Measurements from ENCODE around the gene TRRAP. TPM values are rescaled to one million over a fixed set of nuclear protein-coding genes. Genes with fewer than 3 reads are reported as not detected.
A peak's percentile ranks its signal among the peaks of the same experiment; 100 is the strongest.

TRRAP gene
- 26.1 and 34.6 TPM in 2 replicates for total RNA-seq (2014; rRNA removed; shearing (Covaris generic); ENCODE audit: low replicate concordance)

- no peaks in the 10 kb centered on the region for H3K27me3 ChIP-seq (ENCODE audit: low read length)
- peak within 1 kb of the TSS; percentile 99 for H3K4me3 ChIP-seq (ENCODE audit: low read length)
- peak within 1 kb of the TSS; percentile 74 for H3K27ac ChIP-seq (ENCODE audit: low read length)
- DNase-seq = peak; percentile 88
- H3K9me3 ChIP-seq (ENCODE audit: low read length) = no peaks in the 10 kb centered on the region
- H3K79me2 ChIP-seq (ENCODE audit: low read length) = peaks cover 41% of the 10 kb centered on the region
- H3K4me1 ChIP-seq (ENCODE audit: low read length) = peaks cover 13% of the 10 kb centered on the region
- peaks cover 22% of the 10 kb centered on the region for H4K20me1 ChIP-seq (ENCODE audit: insufficient read depth, low read depth, low read length)
- H3K9me2 ChIP-seq (replicated peaks; ENCODE audit: insufficient read depth, low read length) = no peaks in the 10 kb centered on the region
- H3K4me2 ChIP-seq (ENCODE audit: low read depth, low read length, poor library complexity, severe bottlenecking) = peak within 1 kb of the TSS; percentile 78
- H2AFZ ChIP-seq (ENCODE audit: low read length) = peak within 1 kb of the TSS; percentile 69; the same call in 1 of the 2 replicates
- H3K9ac ChIP-seq (ENCODE audit: low read length) = peak within 1 kb of the TSS; percentile 99
- H3K36me3 ChIP-seq (ENCODE audit: insufficient read depth, low read length) = peaks cover 27% of the 10 kb centered on the region; the same call in 1 of the 2 replicates
Measured at GRCh38 chr7:98878365-98879197, at the start of gene TRRAP. Gene TRRAP, plus strand, starts transcription at chr7:98878532. Its CDS starts 2,619 bp downstream, at chr7:98881151.

- Histone ChIP-seq H3K9me2 (replicated peaks; ENCODE audit: insufficient read depth, low read length) (no peaks in the 10 kb centered on the region), H3K4me2 (ENCODE audit: low read depth, low read length, poor library complexity, severe bottlenecking) (no peak overlapping the region), H3K79me2 (ENCODE audit: low read length) (no peaks in the 10 kb centered on the region), H3K4me3 (ENCODE audit: low read length) (no peak overlapping the region), H3K9ac (ENCODE audit: low read length) (no peak overlapping the region), H3K36me3 (ENCODE audit: insufficient read depth, low read length) (no peaks in the 10 kb centered on the region), H3K27me3 (ENCODE audit: low read length) (no peaks in the 10 kb centered on the region), H4K20me1 (ENCODE audit: insufficient read depth, low read depth, low read length) (no peaks in the 10 kb centered on the region), H3K9me3 (ENCODE audit: low read length) (no peaks in the 10 kb centered on the region), H3K4me1 (ENCODE audit: low read length) (no peaks in the 10 kb centered on the region), H2AFZ (ENCODE audit: low read length) (no peak overlapping the region), H3K27ac (ENCODE audit: low read length) (no peak overlapping the region)
- no peak for DNase-seq
Measured at GRCh38 chr7:98830972-98831548, 47.3 kb upstream of the TRRAP start.

- no peak overlapping the region for H3K4me3 ChIP-seq (ENCODE audit: low read length)
- no peaks in the 10 kb centered on the region for H3K4me1 ChIP-seq (ENCODE audit: low read length)
- DNase-seq = peak; percentile 80
Measured at GRCh38 chr7:98831641-98832221, 46.6 kb upstream of the TRRAP start.

GRCh38 chr7:98833022-98833421 lies 45.3 kb upstream of the TRRAP start:
- H3K9me2 ChIP-seq (replicated peaks; ENCODE audit: insufficient read depth, low read length) = no peaks in the 10 kb centered on the region
- H4K20me1 ChIP-seq (ENCODE audit: insufficient read depth, low read depth, low read length) = no peaks in the 10 kb centered on the region
- no peaks in the 10 kb centered on the region for H3K36me3 ChIP-seq (ENCODE audit: insufficient read depth, low read length)
- H3K4me1 ChIP-seq (ENCODE audit: low read length) = no peaks in the 10 kb centered on the region
- H3K27me3 ChIP-seq (ENCODE audit: low read length) = no peaks in the 10 kb centered on the region
- H3K79me2 ChIP-seq (ENCODE audit: low read length) = no peaks in the 10 kb centered on the region
- no peak overlapping the region for H3K9ac ChIP-seq (ENCODE audit: low read length)
- no peak overlapping the region for H2AFZ ChIP-seq (ENCODE audit: low read length)
- H3K4me3 ChIP-seq (ENCODE audit: low read length) = no peak overlapping the region
- no peak overlapping the region for H3K4me2 ChIP-seq (ENCODE audit: low read depth, low read length, poor library complexity, severe bottlenecking)
- DNase-seq = no peak
- no peaks in the 10 kb centered on the region for H3K9me3 ChIP-seq (ENCODE audit: low read length)
- no peak overlapping the region for H3K27ac ChIP-seq (ENCODE audit: low read length)

More at GRCh38 chr7:98831641-98832221, 46.6 kb upstream of the TRRAP start:
- Histone ChIP-seq H2AFZ (ENCODE audit: low read length) (no peak overlapping the region), H3K4me2 (ENCODE audit: low read depth, low read length, poor library complexity, severe bottlenecking) (no peak overlapping the region), H3K27ac (ENCODE audit: low read length) (no peak overlapping the region), H3K9ac (ENCODE audit: low read length) (no peak overlapping the region), H3K9me3 (ENCODE audit: low read length) (no peaks in the 10 kb centered on the region), H3K27me3 (ENCODE audit: low read length) (no peaks in the 10 kb centered on the region), H3K79me2 (ENCODE audit: low read length) (no peaks in the 10 kb centered on the region), H3K9me2 (replicated peaks; ENCODE audit: insufficient read depth, low read length) (no peaks in the 10 kb centered on the region), H4K20me1 (ENCODE audit: insufficient read depth, low read depth, low read length) (no peaks in the 10 kb centered on the region), H3K36me3 (ENCODE audit: insufficient read depth, low read length) (no peaks in the 10 kb centered on the region)

- H3K4me2 ChIP-seq (ENCODE audit: low read depth, low read length, poor library complexity, severe bottlenecking) = no peak overlapping the region
- H2AFZ ChIP-seq (ENCODE audit: low read length) = no peak overlapping the region
- no peak overlapping the region for H3K9ac ChIP-seq (ENCODE audit: low read length)
- H3K4me1 ChIP-seq (ENCODE audit: low read length) = no peaks in the 10 kb centered on the region
- H3K27me3 ChIP-seq (ENCODE audit: low read length) = no peaks in the 10 kb centered on the region
- H4K20me1 ChIP-seq (ENCODE audit: insufficient read depth, low read depth, low read length) = no peaks in the 10 kb centered on the region
- H3K79me2 ChIP-seq (ENCODE audit: low read length) = no peaks in the 10 kb centered on the region
- no peaks in the 10 kb centered on the region for H3K36me3 ChIP-seq (ENCODE audit: insufficient read depth, low read length)
- peak; percentile 9 for DNase-seq
- H3K9me2 ChIP-seq (replicated peaks; ENCODE audit: insufficient read depth, low read length) = no peaks in the 10 kb centered on the region
- no peak overlapping the region for H3K27ac ChIP-seq (ENCODE audit: low read length)
- H3K9me3 ChIP-seq (ENCODE audit: low read length) = no peaks in the 10 kb centered on the region
- H3K4me3 ChIP-seq (ENCODE audit: low read length) = no peak overlapping the region
Measured at GRCh38 chr7:98834949-98835348, 43.4 kb upstream of the TRRAP start.

GRCh38 chr7:98836811-98837629 lies 41.3 kb upstream of the TRRAP start:
- Histone ChIP-seq H3K4me1 (ENCODE audit: low read length) (peaks cover 11% of the 10 kb centered on the region), H2AFZ (ENCODE audit: low read length) (no peak overlapping the region), H3K36me3 (ENCODE audit: insufficient read depth, low read length) (no peaks in the 10 kb centered on the region), H3K27ac (ENCODE audit: low read length) (no peak overlapping the region), H3K4me2 (ENCODE audit: low read depth, low read length, poor library complexity, severe bottlenecking) (no peak overlapping the region), H3K79me2 (ENCODE audit: low read length) (no peaks in the 10 kb centered on the region), H3K9me2 (replicated peaks; ENCODE audit: insufficient read depth, low read length) (no peaks in the 10 kb centered on the region), H3K9ac (ENCODE audit: low read length) (no peak overlapping the region), H3K4me3 (ENCODE audit: low read length) (no peak overlapping the region), H3K27me3 (ENCODE audit: low read length) (no peaks in the 10 kb centered on the region), H4K20me1 (ENCODE audit: insufficient read depth, low read depth, low read length) (no peaks in the 10 kb centered on the region), H3K9me3 (ENCODE audit: low read length) (no peaks in the 10 kb centered on the region)
- peak; percentile 82 for DNase-seq

GRCh38 chr7:98837630-98837972 lies 40.7 kb upstream of the TRRAP start:
- peaks cover 11% of the 10 kb centered on the region for H3K4me1 ChIP-seq (ENCODE audit: low read length)
- H3K27me3 ChIP-seq (ENCODE audit: low read length) = no peaks in the 10 kb centered on the region
- no peaks in the 10 kb centered on the region for H3K79me2 ChIP-seq (ENCODE audit: low read length)
- no peaks in the 10 kb centered on the region for H3K36me3 ChIP-seq (ENCODE audit: insufficient read depth, low read length)
- H3K27ac ChIP-seq (ENCODE audit: low read length) = no peak overlapping the region
- no peak overlapping the region for H2AFZ ChIP-seq (ENCODE audit: low read length)
- H3K9me3 ChIP-seq (ENCODE audit: low read length) = no peaks in the 10 kb centered on the region
- H3K4me2 ChIP-seq (ENCODE audit: low read depth, low read length, poor library complexity, severe bottlenecking) = no peak overlapping the region
- H4K20me1 ChIP-seq (ENCODE audit: insufficient read depth, low read depth, low read length) = no peaks in the 10 kb centered on the region
- DNase-seq = no peak
- H3K9ac ChIP-seq (ENCODE audit: low read length) = no peak overlapping the region
- H3K4me3 ChIP-seq (ENCODE audit: low read length) = no peak overlapping the region
- H3K9me2 ChIP-seq (replicated peaks; ENCODE audit: insufficient read depth, low read length) = no peaks in the 10 kb centered on the region

Data from Karpas-422 (cell line).